ENCODE results near the gene WNT4. TPM values are rescaled to one million over a fixed set of nuclear protein-coding genes. Genes with fewer than 3 reads are reported as not detected.

WNT4 gene
- total RNA-seq, 1 donor from 2014 or later = 0.05 TPM

DNA sequence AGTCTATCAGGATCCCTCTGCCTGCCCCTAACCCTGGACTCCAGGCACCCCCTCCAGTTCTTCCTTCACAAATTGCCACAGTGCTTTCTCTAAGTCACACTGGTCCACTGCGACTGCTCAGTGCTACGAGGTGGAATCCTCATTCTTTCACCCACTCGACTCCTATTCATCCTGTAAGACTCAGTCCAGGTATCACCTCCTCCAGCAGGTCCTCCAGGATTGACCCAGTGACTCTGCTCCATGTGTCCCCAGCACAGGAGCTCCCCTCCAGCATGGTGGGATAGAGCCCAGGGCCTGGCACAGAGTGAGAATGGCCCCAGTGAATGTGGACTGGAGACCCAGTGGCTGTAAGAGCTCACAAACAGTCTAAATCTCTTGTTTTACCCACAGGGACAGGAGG, 45.5 kb upstream of the WNT4 start:
- H3K36me3 Mint-ChIP-seq (ENCODE audit: low read depth) = peaks cover 6% of the 10 kb centered on the region
- TF ChIP-seq, protein P1, sequence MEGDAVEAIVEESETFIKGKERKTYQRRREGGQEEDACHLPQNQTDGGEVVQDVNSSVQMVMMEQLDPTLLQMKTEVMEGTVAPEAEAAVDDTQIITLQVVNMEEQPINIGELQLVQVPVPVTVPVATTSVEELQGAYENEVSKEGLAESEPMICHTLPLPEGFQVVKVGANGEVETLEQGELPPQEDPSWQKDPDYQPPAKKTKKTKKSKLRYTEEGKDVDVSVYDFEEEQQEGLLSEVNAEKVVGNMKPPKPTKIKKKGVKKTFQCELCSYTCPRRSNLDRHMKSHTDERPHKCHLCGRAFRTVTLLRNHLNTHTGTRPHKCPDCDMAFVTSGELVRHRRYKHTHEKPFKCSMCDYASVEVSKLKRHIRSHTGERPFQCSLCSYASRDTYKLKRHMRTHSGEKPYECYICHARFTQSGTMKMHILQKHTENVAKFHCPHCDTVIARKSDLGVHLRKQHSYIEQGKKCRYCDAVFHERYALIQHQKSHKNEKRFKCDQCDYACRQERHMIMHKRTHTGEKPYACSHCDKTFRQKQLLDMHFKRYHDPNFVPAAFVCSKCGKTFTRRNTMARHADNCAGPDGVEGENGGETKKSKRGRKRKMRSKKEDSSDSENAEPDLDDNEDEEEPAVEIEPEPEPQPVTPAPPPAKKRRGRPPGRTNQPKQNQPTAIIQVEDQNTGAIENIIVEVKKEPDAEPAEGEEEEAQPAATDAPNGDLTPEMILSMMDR (IDR thresholded peaks at IDR 0.05) = no peak
- no peak overlapping the region for H3K27ac Mint-ChIP-seq (ENCODE audit: unreplicated experiment)
- H3K4me3 Mint-ChIP-seq (ENCODE audit: unreplicated experiment) = no peak overlapping the region
- no peaks in the 10 kb centered on the region for H3K4me1 Mint-ChIP-seq (ENCODE audit: low read depth)
- no peak for DNase-seq (ENCODE audit: low spot score)
- H3K27me3 Mint-ChIP-seq (ENCODE audit: low read depth) = peaks cover 66% of the 10 kb centered on the region
- no peaks in the 10 kb centered on the region for H3K9me3 Mint-ChIP-seq (ENCODE audit: low read depth)

DNA sequence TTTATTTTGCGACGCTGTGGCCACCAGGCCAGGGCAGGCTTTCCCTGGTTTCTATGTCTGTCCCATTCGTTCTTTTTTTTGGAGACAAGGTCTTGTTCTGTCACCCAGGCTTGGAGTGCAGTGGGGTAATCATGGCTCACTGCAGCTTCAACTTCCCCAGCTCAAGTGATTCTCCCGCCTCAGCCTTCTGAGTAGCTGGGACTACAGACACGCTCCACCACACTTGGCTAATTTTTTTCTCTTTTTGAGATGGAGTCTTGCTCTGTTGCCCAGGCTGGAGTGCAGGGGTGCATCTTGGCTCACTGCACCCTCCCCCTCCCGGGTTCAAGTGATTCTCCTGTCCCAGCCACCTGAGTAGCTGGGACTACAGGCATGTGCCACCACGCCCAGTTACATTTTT, 43.4 kb upstream of the WNT4 start:
- TF ChIP-seq, protein P1 (IDR thresholded peaks at IDR 0.05) = no peak
- Mint-ChIP-seq H3K4me3 (ENCODE audit: unreplicated experiment) (no peak overlapping the region), H3K36me3 (ENCODE audit: low read depth) (peaks cover 8% of the 10 kb centered on the region), H3K27me3 (ENCODE audit: low read depth) (peaks cover 68% of the 10 kb centered on the region), H3K27ac (ENCODE audit: unreplicated experiment) (no peak overlapping the region), H3K4me1 (ENCODE audit: low read depth) (no peaks in the 10 kb centered on the region), H3K9me3 (ENCODE audit: low read depth) (no peaks in the 10 kb centered on the region)
- DNase-seq (ENCODE audit: low spot score) = no peak

DNA sequence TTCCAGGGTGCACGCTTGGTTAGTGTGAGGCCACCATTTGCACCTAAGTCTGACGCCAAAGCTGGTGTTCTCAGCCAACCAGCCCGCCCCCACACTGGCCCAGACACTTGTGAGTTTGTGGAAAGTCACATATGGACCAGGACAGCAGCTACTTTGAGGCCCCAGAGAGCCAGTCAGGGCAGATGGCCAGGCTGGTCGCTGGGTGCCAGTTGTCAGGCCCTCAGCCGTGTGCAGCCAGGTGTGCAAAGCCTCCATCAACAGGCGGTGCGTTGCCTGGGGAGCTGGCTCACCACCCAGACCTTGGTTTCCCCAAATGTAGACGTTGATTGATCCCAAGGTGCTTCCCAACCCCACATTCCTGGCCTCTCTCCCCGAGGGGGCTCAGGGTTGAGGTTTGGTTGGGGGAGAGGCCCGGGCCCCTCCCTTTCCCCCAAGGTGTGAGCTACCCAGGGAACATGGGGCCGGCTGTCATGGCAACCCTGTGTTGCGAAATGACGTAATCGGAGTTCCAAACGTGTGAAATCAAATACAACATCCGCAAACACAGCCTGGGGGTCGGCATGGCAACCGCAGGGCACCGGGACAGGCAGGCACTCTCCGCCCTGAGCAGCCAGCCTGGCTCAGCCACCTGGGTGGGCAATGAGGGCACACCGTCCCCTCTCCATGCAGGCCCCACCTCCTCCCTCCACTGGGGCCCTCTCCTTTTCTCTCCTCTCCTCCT, 42.2 kb upstream of the WNT4 start:
- Mint-ChIP-seq H3K9me3 (ENCODE audit: low read depth) (no peaks in the 10 kb centered on the region), H3K36me3 (ENCODE audit: low read depth) (peaks cover 8% of the 10 kb centered on the region), H3K4me3 (ENCODE audit: unreplicated experiment) (no peak overlapping the region), H3K4me1 (ENCODE audit: low read depth) (no peaks in the 10 kb centered on the region), H3K27ac (ENCODE audit: unreplicated experiment) (no peak overlapping the region), H3K27me3 (ENCODE audit: low read depth) (peaks cover 64% of the 10 kb centered on the region)
- TF ChIP-seq, protein P1 (IDR thresholded peaks at IDR 0.05) = no peak
- no peak for DNase-seq (ENCODE audit: low spot score)

DNA sequence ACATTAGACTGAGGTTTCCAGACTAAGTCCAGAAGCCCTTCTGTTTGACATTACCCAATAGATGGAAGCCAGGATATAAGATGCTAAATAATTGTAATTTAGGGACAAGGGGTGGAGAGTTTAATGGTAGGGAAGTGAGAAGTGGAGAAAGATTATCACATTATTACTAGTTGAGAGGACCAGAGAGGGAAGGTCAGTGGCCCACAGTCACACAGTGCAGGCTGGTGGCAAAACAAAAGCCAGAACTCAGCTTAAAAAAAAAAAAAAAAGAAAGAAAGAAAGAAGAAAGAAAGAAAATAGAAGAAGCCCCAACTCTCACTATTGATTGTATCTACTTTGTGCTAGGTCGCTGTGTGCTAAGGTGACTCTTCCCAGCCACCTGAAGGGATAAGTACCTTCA, 41.6 kb upstream of the WNT4 start:
- TF ChIP-seq, protein P1 (IDR thresholded peaks at IDR 0.05) = no peak
- Mint-ChIP-seq H3K4me1 (ENCODE audit: low read depth) (no peaks in the 10 kb centered on the region), H3K36me3 (ENCODE audit: low read depth) (peaks cover 8% of the 10 kb centered on the region), H3K4me3 (ENCODE audit: unreplicated experiment) (no peak overlapping the region), H3K9me3 (ENCODE audit: low read depth) (peaks cover 2% of the 10 kb centered on the region), H3K27me3 (ENCODE audit: low read depth) (peaks cover 67% of the 10 kb centered on the region), H3K27ac (ENCODE audit: unreplicated experiment) (no peak overlapping the region)
- no peak for DNase-seq (ENCODE audit: low spot score)

DNA sequence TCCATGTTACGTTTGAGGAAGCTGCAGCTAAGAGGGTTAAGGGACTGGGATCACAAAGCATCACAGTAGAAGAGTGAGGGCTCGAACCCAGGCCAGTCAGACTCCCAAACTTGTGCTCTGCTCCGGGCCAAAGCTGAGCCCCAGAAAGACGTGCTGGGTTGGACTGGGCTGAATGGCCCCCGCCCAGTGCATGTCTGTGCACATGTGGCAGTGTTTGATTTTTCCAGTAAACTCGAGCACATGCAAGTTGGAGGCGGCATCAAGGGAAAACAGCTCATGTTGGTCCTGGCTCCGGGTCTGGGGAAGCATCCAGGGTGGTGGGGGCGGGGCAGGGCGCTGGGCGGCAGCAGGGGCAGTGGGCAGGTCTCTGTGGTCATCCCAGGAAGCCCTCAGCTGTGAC, 39.8 kb upstream of the WNT4 start:
- H3K4me3 Mint-ChIP-seq (ENCODE audit: unreplicated experiment) = no peak overlapping the region
- H3K4me1 Mint-ChIP-seq (ENCODE audit: low read depth) = no peaks in the 10 kb centered on the region
- DNase-seq (ENCODE audit: low spot score) = no peak
- TF ChIP-seq, protein P1 (IDR thresholded peaks at IDR 0.05) = no peak
- H3K27me3 Mint-ChIP-seq (ENCODE audit: low read depth) = peaks cover 63% of the 10 kb centered on the region
- H3K9me3 Mint-ChIP-seq (ENCODE audit: low read depth) = peaks cover 2% of the 10 kb centered on the region
- no peak overlapping the region for H3K27ac Mint-ChIP-seq (ENCODE audit: unreplicated experiment)
- peaks cover 5% of the 10 kb centered on the region for H3K36me3 Mint-ChIP-seq (ENCODE audit: low read depth)
